C4-2B (cell line): ENCODE measurements around the gene GRM4.
"Not testable (repeated sequence)": the region's sequence is repeated elsewhere in the genome, so short reads cannot be mapped to it uniquely, and the experiment has no call there.

ENCODE experiments used
- H3K27ac ChIP-seq: fragments of 450-650 bp; 2 replicates; pipeline ENCODE4 v1.5.1; 2017
- CTCF ChIP-seq: fragments of 450-650 bp; conservative IDR thresholded peaks from 2 replicates; pipeline ENCODE4 v1.5.1; 2017; ENCODE audit warnings: mild to moderate bottlenecking
- ZFX ChIP-seq: fragments of 450-650 bp; IDR thresholded peaks from 2 replicates; pipeline ENCODE4 v1.6.1; 2017

Gene GRM4

GRCh38 chr6:34021554-34022190 is 124.2 kb downstream of the GRM4 start:
- H3K27ac ChIP-seq: no peak overlapping the region
- TF ChIP-seq ZFX (no peak), CTCF (no peak)

DNA sequence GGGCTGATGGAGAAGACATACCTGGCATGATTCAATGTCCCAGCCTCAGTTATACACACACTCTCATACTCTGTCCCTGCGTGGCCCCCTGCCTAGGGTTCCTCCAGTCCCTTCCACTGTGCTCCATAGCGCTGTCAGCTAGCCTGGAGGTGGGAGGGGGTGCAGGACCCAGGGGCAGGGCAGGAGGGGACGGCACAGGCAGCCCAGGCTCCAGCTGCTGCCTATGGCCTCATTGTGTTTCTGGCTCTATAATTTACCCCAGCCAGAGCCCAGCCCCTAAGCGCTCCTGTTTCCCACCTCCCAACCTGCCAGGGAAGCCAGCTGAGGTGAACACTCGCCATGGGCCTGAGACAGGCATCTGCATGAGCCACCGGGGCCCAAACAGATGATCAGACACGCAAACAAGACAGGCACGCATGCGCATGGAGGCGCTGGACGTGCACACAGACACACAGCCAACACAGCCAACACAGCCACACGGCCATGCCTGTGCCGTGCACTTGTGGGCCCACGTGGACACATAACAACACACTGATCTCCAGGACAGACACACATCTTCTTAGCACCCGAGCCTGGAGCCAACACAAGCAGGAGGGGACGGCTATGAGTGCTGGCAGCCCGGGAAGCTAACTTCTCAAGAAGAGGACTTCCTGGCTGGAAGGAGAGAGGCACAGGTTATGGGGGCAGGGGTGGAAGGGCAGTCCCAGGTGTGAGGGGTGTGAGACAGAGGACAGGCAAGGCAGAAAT is 124.9 kb downstream of the GRM4 start:
- TF ChIP-seq ZFX (no peak), CTCF (no peak)

GRCh38 chr6:34020278-34020677 is 125.6 kb downstream of the GRM4 start:
- H3K27ac ChIP-seq: no peak overlapping the region
- no peak for TF ChIP-seq CTCF
- no peak for TF ChIP-seq ZFX

More for the DNA sequence above, 124.9 kb downstream of the GRM4 start:
- H3K27ac ChIP-seq: no peak overlapping the region

- H3K27ac ChIP-seq: no peak overlapping the region
- TF ChIP-seq ZFX (no peak), CTCF (no peak)
Measured at GRCh38 chr6:34018961-34019606, 126.8 kb downstream of the GRM4 start.

DNA sequence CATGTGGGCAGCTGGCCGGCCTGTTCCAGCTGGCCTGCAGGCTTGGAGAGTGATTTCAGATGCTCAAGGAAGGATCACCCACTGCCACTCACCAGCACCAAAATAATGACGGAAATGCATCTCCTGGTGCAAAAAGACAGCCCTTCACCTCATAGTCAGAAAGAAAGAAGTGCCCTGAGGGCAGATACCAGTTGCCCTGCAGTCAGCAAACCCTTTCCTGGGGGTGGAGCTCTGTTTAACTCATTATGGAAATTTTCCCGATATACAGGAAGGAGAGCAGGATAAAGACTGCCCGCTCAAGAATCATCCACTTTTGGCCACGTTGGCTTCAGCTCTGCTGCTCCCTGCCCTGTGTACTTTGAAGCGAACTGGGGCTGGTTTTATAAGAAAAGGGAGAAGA is 127.9 kb downstream of the GRM4 start:
- TF ChIP-seq CTCF (no peak), ZFX (no peak)
- no peak overlapping the region for H3K27ac ChIP-seq

DNA sequence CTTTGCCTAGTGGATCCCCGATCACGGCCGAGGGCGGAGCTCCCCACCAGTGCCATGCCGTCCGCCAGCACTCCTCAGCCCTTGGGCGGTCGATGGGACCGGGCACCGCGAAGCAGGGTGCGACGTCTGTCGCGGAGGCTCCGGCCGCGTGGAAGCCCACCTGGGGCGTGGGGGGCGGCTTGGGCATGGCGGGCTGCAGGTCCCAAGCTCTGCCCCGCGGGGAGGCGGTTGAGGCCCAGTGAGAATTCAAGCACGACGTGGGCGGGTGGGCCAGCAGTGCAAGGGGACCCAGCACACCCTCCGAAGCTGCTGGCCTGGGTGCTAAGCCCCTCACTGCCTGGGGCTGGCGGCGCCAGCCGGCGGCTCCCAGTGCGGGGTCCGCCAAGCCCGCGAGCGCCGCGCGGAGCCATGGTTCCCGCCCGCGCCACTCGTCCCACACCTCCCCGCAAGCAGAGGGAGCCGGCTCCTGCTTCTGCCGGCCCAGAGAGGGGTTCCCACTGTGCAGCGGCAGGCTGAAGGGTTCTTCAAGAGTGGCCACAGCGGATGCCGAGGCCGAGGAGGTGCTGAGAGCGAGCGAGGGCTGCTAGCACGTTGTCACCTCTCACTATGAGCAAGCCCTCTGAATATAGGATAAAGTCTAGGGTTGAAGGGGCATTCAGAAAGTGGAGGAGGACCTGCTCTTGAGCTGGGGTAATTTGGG is 128.6 kb downstream of the GRM4 start:
- TF ChIP-seq CTCF: no peak
- TF ChIP-seq ZFX: no peak
- H3K27ac ChIP-seq: no peak overlapping the region

DNA sequence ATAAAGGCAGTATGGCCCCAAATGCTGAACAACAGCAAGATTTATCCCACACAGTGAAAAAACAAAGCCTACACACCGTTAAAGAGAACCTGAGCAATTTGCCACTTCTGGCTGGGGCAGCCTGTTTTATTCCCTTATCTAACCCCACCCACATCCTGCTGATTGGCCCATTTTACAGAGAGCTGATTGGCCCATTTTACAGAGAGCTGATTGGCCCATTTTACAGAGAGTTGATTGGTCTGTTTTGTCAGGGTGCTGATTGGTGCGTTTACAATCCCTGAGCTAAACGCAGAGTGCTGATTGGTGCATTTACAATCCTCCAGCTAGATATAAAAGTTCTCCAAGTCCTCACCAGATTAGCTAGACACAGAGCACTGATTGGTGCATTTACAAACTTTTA is 129.3 kb downstream of the GRM4 start:
- H3K27ac ChIP-seq: not testable (repeated sequence)
